HepG2 (cell line): ENCODE results near the gene NRL. TPM values are rescaled to one million over a fixed set of nuclear protein-coding genes. Genes with fewer than 3 reads are reported as not detected.
A peak's percentile ranks its signal among the peaks of the same experiment; 100 is the strongest.

Source experiments
- AHDC1 ChIP-seq: sonication (generic); formaldehyde crosslinking; IDR thresholded peaks from 2 replicates; pipeline ENCODE4 v1.5.1; 2020; ENCODE audit warnings: mild to moderate bottlenecking, missing genetic modification reagents, borderline replicate concordance
- CENPT ChIP-seq: sonication (generic); formaldehyde crosslinking; IDR thresholded peaks from 2 replicates; pipeline ENCODE4 v1.8.0; 2022; ENCODE audit warnings: low read depth, mild to moderate bottlenecking, moderate library complexity, missing genetic modification reagents
- GATAD1 ChIP-seq: IDR thresholded peaks from 2 replicates; pipeline ENCODE4 v1.6.1; 2016; ENCODE audit warnings: missing genetic modification reagents, missing compliant biosample characterization
- HBP1 ChIP-seq: IDR thresholded peaks from 2 replicates; pipeline ENCODE4 v1.6.1; 2016; ENCODE audit warnings: low read depth, control low read depth
- NFAT5 ChIP-seq: sonication (generic); formaldehyde crosslinking; IDR thresholded peaks from 2 replicates; pipeline ENCODE4 v1.4.0; 2020; ENCODE audit warnings: missing genetic modification reagents
- RXRB ChIP-seq: IDR thresholded peaks from 2 replicates; pipeline ENCODE4 v1.6.1; 2016; ENCODE audit warnings: borderline replicate concordance, missing genetic modification reagents, missing compliant biosample characterization
- TFE3 ChIP-seq: IDR thresholded peaks from 2 replicates; pipeline ENCODE4 v1.6.1; 2016
- ZNF619 ChIP-seq: sonication (generic); formaldehyde crosslinking; IDR thresholded peaks from 2 replicates; pipeline ENCODE4 v1.4.0; 2020; ENCODE audit warnings: mild to moderate bottlenecking, missing genetic modification reagents
- ZNF670 ChIP-seq: sonication (generic); formaldehyde crosslinking; IDR thresholded peaks from 2 replicates; pipeline ENCODE4 v1.8.0; 2022; ENCODE audit warnings: mild to moderate bottlenecking, missing genetic modification reagents, borderline replicate concordance
- ZNF841 ChIP-seq: sonication (generic); formaldehyde crosslinking; IDR thresholded peaks from 2 replicates; pipeline ENCODE4 v1.8.1; 2023; ENCODE audit warnings: missing genetic modification reagents, borderline replicate concordance
- polyA plus RNA-seq, 8 experiments: library from polyadenylated mRNA; depleted of rRNA in 3 of 8; stranded (reverse) in 7 of 8; unstranded in 1 of 8; fragments of >200 nt; fragmentation: Illumina TruSeq in 4 of 8; extraction: Trizol in 4 of 8; gene quantifications; 2 replicates each; pipeline versions ENCODE4 v1.2.1 to v1.2.3, GENCODE V29; 2011 to 2016; ENCODE audit warnings: low read depth in 4 of 8, missing spikeins in 1 of 8, mixed read lengths in 1 of 8; ENCODE audit not compliant: insufficient read depth in 1 of 8
- total RNA-seq, 5 experiments: library from RNA; depleted of rRNA; stranded (reverse); fragments of >200 nt; fragmentation: Illumina TruSeq; extraction: Trizol; gene quantifications; 2 replicates each; pipeline ENCODE4 v1.2.3, GENCODE V29; 2016; ENCODE audit warnings: low read depth in 1 of 5

The NRL gene
- total and polyA plus RNA-seq, 2 of the 13 experiments (the other 11 are each of a cell fraction or from before 2014, with no cell fraction given): 2.5 to 4.7 TPM

- peak; percentile 87 for TF ChIP-seq NFAT5 (CRISPR knock-in tag)
- TF ChIP-seq RXRB: peak; percentile 89
- TF ChIP-seq ZNF619 (CRISPR knock-in tag): peak; percentile 88; the same call in 1 of the 2 replicates
- TF ChIP-seq CENPT: no peak
- TF ChIP-seq AHDC1 (CRISPR knock-in tag): no peak
- no peak; the same call in none of the 2 replicates for TF ChIP-seq HBP1 (CRISPR knock-in tag)
- peak; percentile 79 for TF ChIP-seq TFE3 (CRISPR knock-in tag)
- peak; percentile 57 for TF ChIP-seq GATAD1 (CRISPR knock-in tag)
- TF ChIP-seq ZNF841 (CRISPR knock-in tag): no peak
- TF ChIP-seq ZNF670 (CRISPR knock-in tag): no peak
Measured at GRCh38 chr14:24093901-24094840, 20.6 kb downstream of the NRL start, which contains the start of gene PCK2 (continued).
